ENCODE data around the gene TUBGCP6. TPM values are rescaled to one million over a fixed set of nuclear protein-coding genes. Genes with fewer than 3 reads are reported as not detected.

TUBGCP6 gene
- polyA plus RNA-seq, 1 donor: 38.5 TPM

DNA sequence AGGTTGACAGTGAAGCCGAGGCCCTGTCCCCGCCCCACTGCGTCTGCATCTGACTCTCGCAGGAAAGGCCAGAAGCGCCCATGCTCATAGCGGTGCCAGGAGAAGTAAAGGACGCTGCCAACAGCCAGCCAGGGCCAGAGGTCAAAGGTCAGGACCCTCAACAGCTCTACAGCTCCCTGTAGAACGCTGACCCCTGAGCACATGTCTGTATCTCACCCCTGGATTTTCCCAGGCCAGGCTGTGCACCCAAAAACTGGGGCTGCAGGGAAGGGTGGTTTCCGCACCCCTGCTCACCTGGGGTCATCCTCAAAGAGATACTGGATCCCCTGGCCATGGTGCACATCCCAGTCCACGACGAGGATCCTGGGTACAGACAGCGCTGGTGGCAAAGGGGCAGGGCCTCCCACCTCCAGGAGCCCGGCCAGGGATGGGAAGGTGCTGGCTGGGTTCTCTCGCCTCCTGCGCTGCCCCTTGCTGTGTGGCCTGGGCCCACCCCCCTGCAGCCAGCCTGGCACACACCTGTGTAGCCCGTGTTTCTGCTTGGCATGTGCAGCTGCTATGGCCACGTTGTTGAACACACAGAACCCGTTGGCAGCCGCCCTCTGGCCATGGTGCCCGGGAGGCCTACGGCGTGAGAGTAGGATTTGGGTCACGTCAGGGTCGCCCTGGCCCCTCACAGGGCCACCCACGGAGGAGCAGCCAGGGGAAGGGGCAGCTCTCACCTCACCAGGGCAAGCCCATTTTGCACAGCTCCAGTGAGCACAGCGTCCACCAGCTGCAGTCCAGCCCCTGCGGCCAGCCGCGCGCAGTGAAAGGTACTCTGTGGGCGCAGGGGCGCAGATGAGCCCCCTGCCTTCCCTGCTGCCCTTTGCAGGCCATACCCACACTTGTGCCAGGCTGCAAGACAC, 4.8 kb upstream of the TUBGCP6 start:
- Histone ChIP-seq H3K27me3 (ENCODE audit: control insufficient read depth, insufficient read depth, low read length) (no peaks in the 10 kb centered on the region), H3K9me3 (ENCODE audit: control insufficient read depth, low read depth, low read length) (no peaks in the 10 kb centered on the region), H3K27ac (ENCODE audit: low read length) (no peak overlapping the region), H3K4me3 (ENCODE audit: low read length) (no peak overlapping the region), H3K36me3 (ENCODE audit: control insufficient read depth, insufficient read depth, low read length) (peaks cover 33% of the 10 kb centered on the region), H3K4me1 (ENCODE audit: control insufficient read depth, insufficient read depth, low read length) (peaks cover 15% of the 10 kb centered on the region)
- WGBS (ENCODE audit: insufficient coverage, low lambda C conversion rate): no CpG with 5 or more reads among the region's 32 CpGs
- no peak for DNase-seq

DNA sequence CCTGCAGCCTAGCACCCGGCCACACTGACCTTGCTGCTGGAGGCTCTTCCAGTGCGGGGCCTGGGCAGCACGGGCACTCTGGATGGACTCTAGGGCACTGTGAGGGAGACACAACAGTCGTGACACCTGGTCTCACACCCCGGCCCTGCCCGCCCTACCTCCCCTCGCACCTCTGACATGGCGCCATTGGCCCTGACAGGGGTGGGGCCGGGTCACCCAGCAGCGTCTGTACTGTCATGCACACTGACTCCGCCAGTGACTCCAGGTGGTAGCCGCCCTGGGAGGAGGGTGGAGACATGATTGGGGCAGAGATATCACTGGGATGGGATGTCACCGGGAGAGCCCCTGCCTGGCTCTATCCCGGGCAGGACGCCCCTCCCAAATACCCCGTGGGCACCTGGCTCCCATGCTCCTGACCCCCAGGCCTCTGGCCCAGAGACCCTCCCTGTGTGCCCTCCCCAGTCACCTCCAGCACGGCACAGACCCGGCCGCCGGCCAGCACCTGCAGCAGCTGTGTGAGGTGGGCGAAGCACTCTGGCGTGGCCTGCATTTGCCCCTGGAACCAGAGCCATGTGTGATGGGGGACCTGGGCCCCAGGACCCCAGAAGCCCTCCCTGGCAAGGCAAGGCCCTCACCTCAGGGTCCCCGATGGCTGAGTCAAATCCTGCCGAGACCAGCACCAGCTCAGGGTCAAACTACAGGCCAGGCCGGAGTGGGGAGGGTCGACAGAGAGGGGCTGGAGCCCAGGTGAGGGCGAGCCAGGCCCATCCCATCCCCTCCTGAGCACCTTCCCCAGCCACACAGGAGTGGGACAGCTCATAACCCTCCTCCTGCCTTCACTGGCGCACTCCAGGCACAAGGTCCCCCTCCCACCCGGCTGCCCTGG, 3.6 kb upstream of the TUBGCP6 start:
- WGBS (ENCODE audit: insufficient coverage, low lambda C conversion rate): no CpG with 5 or more reads among the region's 29 CpGs
- peaks cover 33% of the 10 kb centered on the region for H3K36me3 ChIP-seq (ENCODE audit: control insufficient read depth, insufficient read depth, low read length)
- DNase-seq: no peak
- no peaks in the 10 kb centered on the region for H3K27me3 ChIP-seq (ENCODE audit: control insufficient read depth, insufficient read depth, low read length)
- H3K4me3 ChIP-seq (ENCODE audit: low read length): no peak overlapping the region
- peaks cover 20% of the 10 kb centered on the region for H3K4me1 ChIP-seq (ENCODE audit: control insufficient read depth, insufficient read depth, low read length)
- no peak overlapping the region for H3K27ac ChIP-seq (ENCODE audit: low read length)
- H3K9me3 ChIP-seq (ENCODE audit: control insufficient read depth, low read depth, low read length): no peaks in the 10 kb centered on the region

GRCh38 chr22:50247748-50248147, 2.9 kb upstream of the TUBGCP6 start:
- H3K27me3 ChIP-seq (ENCODE audit: control insufficient read depth, insufficient read depth, low read length): no peaks in the 10 kb centered on the region
- H3K4me3 ChIP-seq (ENCODE audit: low read length): no peak overlapping the region
- H3K27ac ChIP-seq (ENCODE audit: low read length): no peak overlapping the region
- DNase-seq: peak in 1 of 2 donors; percentile 68
- no peaks in the 10 kb centered on the region for H3K9me3 ChIP-seq (ENCODE audit: control insufficient read depth, low read depth, low read length)
- H3K36me3 ChIP-seq (ENCODE audit: control insufficient read depth, insufficient read depth, low read length): peaks cover 33% of the 10 kb centered on the region
- H3K4me1 ChIP-seq (ENCODE audit: control insufficient read depth, insufficient read depth, low read length): peaks cover 20% of the 10 kb centered on the region
- no CpG with 5 or more reads among the region's 16 CpGs for WGBS (ENCODE audit: insufficient coverage, low lambda C conversion rate)

DNA sequence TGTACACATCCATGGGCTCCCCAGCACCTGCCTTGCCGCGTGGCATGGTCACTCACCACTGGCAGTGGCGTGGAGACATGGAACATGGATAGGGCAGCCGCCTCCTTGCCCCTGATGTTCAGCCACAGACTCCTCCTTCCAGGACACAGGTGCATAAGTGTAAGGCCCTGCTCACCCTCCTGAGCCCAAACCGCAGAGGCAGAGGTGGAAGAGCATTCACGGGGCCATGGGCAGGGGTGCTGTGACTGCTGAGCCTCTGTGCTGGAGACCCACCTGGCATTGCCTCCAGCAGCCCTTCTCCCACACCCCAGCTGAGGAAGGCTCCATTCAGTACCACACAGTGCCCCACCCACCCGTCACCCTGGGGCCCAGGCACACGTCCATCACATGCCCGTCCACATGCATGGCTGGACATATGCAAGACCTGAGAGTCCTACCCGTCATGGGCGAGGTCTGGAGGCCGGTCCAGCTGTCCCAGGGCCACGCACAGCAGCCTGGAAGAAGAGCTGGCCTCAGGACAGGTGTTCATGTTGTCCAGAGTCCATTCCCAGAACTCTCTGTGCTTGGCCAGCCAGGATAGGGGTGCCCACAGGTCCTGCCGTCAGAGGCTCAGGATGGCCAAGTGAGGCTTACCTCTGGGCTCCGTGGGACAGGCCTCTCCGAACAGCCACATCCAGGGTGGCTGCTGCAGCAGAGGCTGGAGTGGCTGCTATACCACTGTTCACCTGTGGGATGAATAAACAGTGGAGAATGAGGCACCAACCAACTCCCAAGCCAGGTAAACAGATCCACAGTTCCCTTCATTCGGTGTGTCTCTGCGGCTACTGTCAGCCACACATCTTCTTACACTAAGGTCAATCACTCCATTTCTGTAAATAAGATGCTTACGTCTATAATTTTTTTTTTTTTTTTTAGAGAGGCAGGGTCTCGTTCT, 1.7 kb upstream of the TUBGCP6 start:
- no peak for DNase-seq
- H3K4me3 ChIP-seq (ENCODE audit: low read length): no peak overlapping the region
- no peaks in the 10 kb centered on the region for H3K9me3 ChIP-seq (ENCODE audit: control insufficient read depth, low read depth, low read length)
- 90% methylated on average over 3 of the region's 20 CpGs for WGBS (ENCODE audit: insufficient coverage, low lambda C conversion rate)
- H3K27ac ChIP-seq (ENCODE audit: low read length): no peak overlapping the region
- peaks cover 20% of the 10 kb centered on the region for H3K4me1 ChIP-seq (ENCODE audit: control insufficient read depth, insufficient read depth, low read length)
- no peaks in the 10 kb centered on the region for H3K27me3 ChIP-seq (ENCODE audit: control insufficient read depth, insufficient read depth, low read length)
- peaks cover 33% of the 10 kb centered on the region for H3K36me3 ChIP-seq (ENCODE audit: control insufficient read depth, insufficient read depth, low read length)

GRCh38 chr22:50245214-50246072, 620 bp upstream of the TUBGCP6 start:
- WGBS (ENCODE audit: insufficient coverage, low lambda C conversion rate): no CpG with 5 or more reads among the region's 53 CpGs
- peak in 1 of 2 donors; percentile 25 for DNase-seq
- Histone ChIP-seq H3K27me3 (ENCODE audit: control insufficient read depth, insufficient read depth, low read length) (no peaks in the 10 kb centered on the region), H3K4me1 (ENCODE audit: control insufficient read depth, insufficient read depth, low read length) (peaks cover 19% of the 10 kb centered on the region), H3K36me3 (ENCODE audit: control insufficient read depth, insufficient read depth, low read length) (peaks cover 33% of the 10 kb centered on the region), H3K27ac (ENCODE audit: low read length) (peak overlapping the region; percentile 66), H3K4me3 (ENCODE audit: low read length) (peak overlapping the region; percentile 67), H3K9me3 (ENCODE audit: control insufficient read depth, low read depth, low read length) (no peaks in the 10 kb centered on the region)

DNA sequence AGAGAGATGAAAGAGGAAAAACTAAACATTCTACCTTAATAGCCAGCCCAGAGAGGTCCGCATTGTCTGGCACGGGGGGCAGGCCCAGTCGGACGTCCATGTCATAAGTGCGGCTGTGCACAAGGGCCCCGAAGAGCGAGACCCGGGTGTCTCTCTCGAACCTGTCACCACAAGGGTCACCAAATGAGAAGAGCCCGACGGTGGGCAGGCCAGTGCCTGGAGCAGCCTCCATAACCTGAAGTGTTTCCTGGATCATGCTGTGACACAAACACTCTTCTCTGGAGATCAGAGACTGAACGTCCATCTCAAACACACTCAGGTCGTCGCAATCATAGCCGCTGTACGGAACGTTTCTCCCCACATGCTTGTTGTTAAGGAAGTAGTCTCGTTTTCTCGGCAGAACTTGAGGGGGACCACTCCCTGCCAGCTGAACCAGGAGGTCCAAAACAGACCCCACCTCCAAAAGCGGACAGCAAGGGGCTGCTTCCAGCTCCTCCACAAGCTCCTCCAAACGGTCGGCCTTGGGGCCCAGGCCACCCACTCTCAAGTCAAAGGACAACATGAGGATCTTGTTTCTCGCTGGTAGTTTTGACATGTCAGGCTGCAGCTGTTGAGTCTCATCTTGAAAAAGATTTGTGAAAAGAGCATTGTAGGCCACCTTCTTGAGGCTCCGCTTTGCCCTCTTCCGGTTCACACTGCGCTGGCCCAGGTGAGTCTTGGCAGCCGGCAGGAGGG, 971 bp downstream of the TUBGCP6 start:
- H3K9me3 ChIP-seq (ENCODE audit: control insufficient read depth, low read depth, low read length): no peaks in the 10 kb centered on the region
- H3K27ac ChIP-seq (ENCODE audit: low read length): peak overlapping the region; percentile 66
- no peaks in the 10 kb centered on the region for H3K27me3 ChIP-seq (ENCODE audit: control insufficient read depth, insufficient read depth, low read length)
- no CpG with 5 or more reads among the region's 27 CpGs for WGBS (ENCODE audit: insufficient coverage, low lambda C conversion rate)
- H3K4me3 ChIP-seq (ENCODE audit: low read length): peak overlapping the region; percentile 67
- H3K36me3 ChIP-seq (ENCODE audit: control insufficient read depth, insufficient read depth, low read length): peaks cover 42% of the 10 kb centered on the region
- peaks cover 12% of the 10 kb centered on the region for H3K4me1 ChIP-seq (ENCODE audit: control insufficient read depth, insufficient read depth, low read length)
- DNase-seq: peak in 1 of 2 donors; percentile 19

DNA sequence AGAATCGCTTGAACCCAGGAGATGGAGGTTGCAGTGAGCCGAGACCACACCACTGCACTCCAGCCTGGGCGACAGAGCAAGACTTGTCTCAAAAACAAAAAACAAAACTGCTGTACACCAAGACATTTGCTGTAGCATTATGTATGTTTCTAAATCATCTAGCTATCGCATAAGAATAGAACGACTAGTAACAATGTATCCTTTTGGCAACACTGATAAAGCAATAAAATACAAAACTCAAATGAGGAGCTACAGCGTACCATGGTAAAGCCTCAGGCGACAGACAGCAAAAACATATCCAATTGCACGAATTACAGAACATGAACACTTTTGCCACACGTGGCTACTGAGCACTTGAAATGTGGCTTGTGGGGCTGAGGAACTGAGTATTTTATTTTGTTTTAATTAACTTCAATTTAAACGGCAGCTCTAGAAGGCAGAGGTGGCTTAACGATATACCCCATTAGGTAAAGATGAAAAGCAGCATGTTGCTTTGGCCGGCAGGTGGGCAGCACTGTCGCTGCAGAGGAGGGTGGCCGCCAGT, 2.3 kb downstream of the TUBGCP6 start:
- DNase-seq: no peak
- H3K4me1 ChIP-seq (ENCODE audit: control insufficient read depth, insufficient read depth, low read length): peaks cover 12% of the 10 kb centered on the region
- 80% methylated on average over 3 of the region's 14 CpGs for WGBS (ENCODE audit: insufficient coverage, low lambda C conversion rate)
- H3K36me3 ChIP-seq (ENCODE audit: control insufficient read depth, insufficient read depth, low read length): peaks cover 32% of the 10 kb centered on the region
- H3K4me3 ChIP-seq (ENCODE audit: low read length): peak overlapping the region; percentile 19
- no peak overlapping the region for H3K27ac ChIP-seq (ENCODE audit: low read length)
- no peaks in the 10 kb centered on the region for H3K27me3 ChIP-seq (ENCODE audit: control insufficient read depth, insufficient read depth, low read length)
- no peaks in the 10 kb centered on the region for H3K9me3 ChIP-seq (ENCODE audit: control insufficient read depth, low read depth, low read length)

GRCh38 chr22:50238755-50239154, 6.1 kb downstream of the TUBGCP6 start:
- Histone ChIP-seq H3K4me3 (ENCODE audit: low read length) (no peak overlapping the region), H3K36me3 (ENCODE audit: control insufficient read depth, insufficient read depth, low read length) (peaks cover 23% of the 10 kb centered on the region), H3K4me1 (ENCODE audit: control insufficient read depth, insufficient read depth, low read length) (peaks cover 3% of the 10 kb centered on the region), H3K9me3 (ENCODE audit: control insufficient read depth, low read depth, low read length) (no peaks in the 10 kb centered on the region), H3K27me3 (ENCODE audit: control insufficient read depth, insufficient read depth, low read length) (no peaks in the 10 kb centered on the region), H3K27ac (ENCODE audit: low read length) (no peak overlapping the region)
- DNase-seq: no peak
- no CpG with 5 or more reads among the region's 9 CpGs for WGBS (ENCODE audit: insufficient coverage, low lambda C conversion rate)
